ENCODE data around the gene SLC4A8. TPM values are rescaled to one million over a fixed set of nuclear protein-coding genes. Genes with fewer than 3 reads are reported as not detected.

The SLC4A8 gene
- total RNA-seq, 1 experiment from 2014 or later = 3.0 TPM

DNA sequence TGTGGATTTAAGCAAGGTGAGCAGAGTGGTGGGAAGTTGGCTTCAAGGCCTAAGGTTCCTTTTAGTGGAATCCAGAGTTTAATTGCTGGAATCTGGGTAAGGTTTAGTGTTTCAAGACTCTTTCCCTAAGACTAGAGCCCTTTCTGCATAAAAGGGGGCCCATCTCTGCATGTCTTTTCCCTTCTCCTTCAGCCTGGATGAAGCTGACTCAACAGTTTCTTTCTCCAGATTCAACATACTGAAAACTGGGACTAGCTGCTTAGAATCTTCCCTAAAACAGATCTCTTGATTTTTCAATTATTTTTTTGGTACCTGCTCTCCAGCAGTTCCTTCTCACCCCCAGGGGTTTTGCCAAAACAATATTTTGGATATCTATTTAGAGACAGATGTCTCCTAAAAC lies 34.0 kb downstream of the SLC4A8 start:
- no TSS peak for BruUV-seq (replicated peaks)
- H3K36me3 ChIP-seq (ENCODE audit: low read depth) = no peaks in the 10 kb centered on the region
- H3K9me3 ChIP-seq (ENCODE audit: insufficient read depth, low read depth) = no peaks in the 10 kb centered on the region
- no peak overlapping the region for H3K4me3 ChIP-seq
- ChIA-PET POLR2A (ENCODE audit: unreplicated experiment) (no interaction called here), CTCF (no interaction called here)
- H2AFZ ChIP-seq = no peak overlapping the region
- no peaks in the 10 kb centered on the region for H3K9me2 ChIP-seq (ENCODE audit: insufficient read depth)
- H3K79me2 ChIP-seq (ENCODE audit: low read depth) = no peaks in the 10 kb centered on the region
- no peaks in the 10 kb centered on the region for H3K4me1 ChIP-seq (replicated peaks; ENCODE audit: insufficient read depth)
- DNase-seq = no peak
- no peak overlapping the region for H3K4me2 ChIP-seq
- no peaks in the 10 kb centered on the region for H3K27me3 ChIP-seq (ENCODE audit: insufficient read depth, low read depth)
- TF ChIP-seq, protein P1, sequence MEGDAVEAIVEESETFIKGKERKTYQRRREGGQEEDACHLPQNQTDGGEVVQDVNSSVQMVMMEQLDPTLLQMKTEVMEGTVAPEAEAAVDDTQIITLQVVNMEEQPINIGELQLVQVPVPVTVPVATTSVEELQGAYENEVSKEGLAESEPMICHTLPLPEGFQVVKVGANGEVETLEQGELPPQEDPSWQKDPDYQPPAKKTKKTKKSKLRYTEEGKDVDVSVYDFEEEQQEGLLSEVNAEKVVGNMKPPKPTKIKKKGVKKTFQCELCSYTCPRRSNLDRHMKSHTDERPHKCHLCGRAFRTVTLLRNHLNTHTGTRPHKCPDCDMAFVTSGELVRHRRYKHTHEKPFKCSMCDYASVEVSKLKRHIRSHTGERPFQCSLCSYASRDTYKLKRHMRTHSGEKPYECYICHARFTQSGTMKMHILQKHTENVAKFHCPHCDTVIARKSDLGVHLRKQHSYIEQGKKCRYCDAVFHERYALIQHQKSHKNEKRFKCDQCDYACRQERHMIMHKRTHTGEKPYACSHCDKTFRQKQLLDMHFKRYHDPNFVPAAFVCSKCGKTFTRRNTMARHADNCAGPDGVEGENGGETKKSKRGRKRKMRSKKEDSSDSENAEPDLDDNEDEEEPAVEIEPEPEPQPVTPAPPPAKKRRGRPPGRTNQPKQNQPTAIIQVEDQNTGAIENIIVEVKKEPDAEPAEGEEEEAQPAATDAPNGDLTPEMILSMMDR (conservative IDR thresholded peaks at IDR 0.05) = no peak
- TF ChIP-seq EZH2 (IDR thresholded peaks at IDR 0.05; ENCODE audit: low read depth) = no peak
- H3F3A ChIP-seq (ENCODE audit: insufficient read depth, low read depth) = no peaks in the 10 kb centered on the region
- H4K20me1 ChIP-seq (ENCODE audit: insufficient read depth) = no peaks in the 10 kb centered on the region
- H3K27ac ChIP-seq = no peak overlapping the region
- intact Hi-C loops (cut with micrococcal nuclease; ENCODE audit: unreplicated experiment) = no loop called here

- Histone ChIP-seq H3K4me2 (no peak overlapping the region), H2AFZ (no peak overlapping the region), H4K20me1 (ENCODE audit: insufficient read depth) (no peaks in the 10 kb centered on the region), H3K36me3 (ENCODE audit: low read depth) (no peaks in the 10 kb centered on the region), H3K9me3 (ENCODE audit: insufficient read depth, low read depth) (no peaks in the 10 kb centered on the region), H3K9me2 (ENCODE audit: insufficient read depth) (no peaks in the 10 kb centered on the region), H3K27ac (no peak overlapping the region), H3K4me3 (no peak overlapping the region), H3K27me3 (ENCODE audit: insufficient read depth, low read depth) (no peaks in the 10 kb centered on the region), H3K4me1 (replicated peaks; ENCODE audit: insufficient read depth) (no peaks in the 10 kb centered on the region), H3F3A (ENCODE audit: insufficient read depth, low read depth) (no peaks in the 10 kb centered on the region), H3K79me2 (ENCODE audit: low read depth) (no peaks in the 10 kb centered on the region)
- ChIA-PET POLR2A (ENCODE audit: unreplicated experiment) (no interaction called here), CTCF (no interaction called here)
- intact Hi-C loops (cut with micrococcal nuclease; ENCODE audit: unreplicated experiment) = no loop called here
- BruUV-seq (replicated peaks) = no TSS peak
- no peak for DNase-seq
- no peak for TF ChIP-seq EZH2 (IDR thresholded peaks at IDR 0.05; ENCODE audit: low read depth)
- TF ChIP-seq, protein P1 (conservative IDR thresholded peaks at IDR 0.05) = no peak
Observed at GRCh38 chr12:51460519-51460918, 35.9 kb downstream of the SLC4A8 start.

- no peaks in the 10 kb centered on the region for H3F3A ChIP-seq (ENCODE audit: insufficient read depth, low read depth)
- H3K4me1 ChIP-seq (replicated peaks; ENCODE audit: insufficient read depth) = no peaks in the 10 kb centered on the region
- no peak overlapping the region for H3K27ac ChIP-seq
- H4K20me1 ChIP-seq (ENCODE audit: insufficient read depth) = no peaks in the 10 kb centered on the region
- no TSS peak for BruUV-seq (replicated peaks)
- H3K9me3 ChIP-seq (ENCODE audit: insufficient read depth, low read depth) = no peaks in the 10 kb centered on the region
- H2AFZ ChIP-seq = no peak overlapping the region
- no peak overlapping the region for H3K4me3 ChIP-seq
- no peaks in the 10 kb centered on the region for H3K27me3 ChIP-seq (ENCODE audit: insufficient read depth, low read depth)
- POLR2A ChIA-PET (ENCODE audit: unreplicated experiment) = no interaction called here
- no peak for TF ChIP-seq EZH2 (IDR thresholded peaks at IDR 0.05; ENCODE audit: low read depth)
- TF ChIP-seq, protein P1 (conservative IDR thresholded peaks at IDR 0.05) = no peak
- H3K9me2 ChIP-seq (ENCODE audit: insufficient read depth) = no peaks in the 10 kb centered on the region
- H3K79me2 ChIP-seq (ENCODE audit: low read depth) = no peaks in the 10 kb centered on the region
- no peak overlapping the region for H3K4me2 ChIP-seq
- no peak for DNase-seq
- no peaks in the 10 kb centered on the region for H3K36me3 ChIP-seq (ENCODE audit: low read depth)
- intact Hi-C loops (cut with micrococcal nuclease; ENCODE audit: unreplicated experiment) = no loop called here
- CTCF ChIA-PET = no interaction called here
Observed at GRCh38 chr12:51465491-51465890, 40.9 kb downstream of the SLC4A8 start.
